Activated T-cell treated with anti-CD3 and anti-CD28 coated beads, Interleukin-2, amount 50 U/mL, for 72 hours (primary cell): ENCODE measurements around the gene PSMD2. TPM values are rescaled to one million over a fixed set of nuclear protein-coding genes. Genes with fewer than 3 reads are reported as not detected.

Source experiments
- ATAC-seq, 2 donors: fragments of 150-1000 bp; cut with Tn5 transposase; replicated peaks in 1 of 2; 2 replicates each; pipeline ENCODE4 v1.10.0; 2021; ENCODE audit warnings: moderate library complexity in 2 of 2, mild to moderate bottlenecking in 1 of 2
- DNase-seq, 2 donors: peaks; one replicate each; pipeline ENCODE4 v3.0.0; 2021 to 2022; ENCODE audit warnings: mixed read lengths in 1 of 2
- H3K27ac Mint-ChIP-seq: one replicate; pipeline ENCODE4 v1.8.0; 2022; ENCODE audit warnings: mild to moderate bottlenecking, moderate library complexity, mixed read lengths
- H3K27me3 Mint-ChIP-seq: one replicate; pipeline ENCODE4 v1.8.0; 2022; ENCODE audit warnings: low read depth, mixed read lengths
- H3K36me3 Mint-ChIP-seq, 2 donors: one replicate each; pipeline ENCODE4 v1.8.0; 2022; ENCODE audit warnings: mixed read lengths in 2 of 2, mild to moderate bottlenecking in 1 of 2; ENCODE audit not compliant: insufficient read depth in 2 of 2
- H3K4me1 Mint-ChIP-seq: one replicate; pipeline ENCODE4 v1.8.0; 2022; ENCODE audit warnings: low read depth, mixed read lengths
- H3K4me3 Mint-ChIP-seq, 2 donors: one replicate each; pipeline ENCODE4 v1.8.0; 2022; ENCODE audit warnings: mild to moderate bottlenecking in 2 of 2, mixed read lengths in 2 of 2, moderate library complexity in 2 of 2
- H3K9me3 Mint-ChIP-seq, 2 donors: one replicate each; pipeline ENCODE4 v1.8.0; 2022; ENCODE audit warnings: mixed read lengths in 2 of 2
- total RNA-seq, 2 donors: library from RNA; stranded (reverse); gene quantifications; one replicate each; pipeline ENCODE4 v1.2.3, GENCODE V29; 2022

Gene PSMD2
- 100 to 1,000 TPM; 169 to 184 TPM for total RNA-seq

GRCh38 chr3:184298759-184299487, at the start of gene PSMD2:
Gene PSMD2 (plus strand): TSS chr3:184299241. CDS start chr3:184299267, 26 bp downstream.
- H3K27me3 Mint-ChIP-seq = no peaks in the 10 kb centered on the region
- no peaks in the 10 kb centered on the region for H3K9me3 Mint-ChIP-seq
- DNase-seq = peak; percentile 98 to 99

GRCh38 chr3:184249412-184250166, 49.5 kb upstream of the PSMD2 start, which contains the start of gene EEF1AKMT4:
Gene EEF1AKMT4 (plus strand): TSS chr3:184249672. CDS start chr3:184249695, 23 bp downstream.
- Mint-ChIP-seq H3K4me1 (peaks cover 37% of the 10 kb centered on the region), H3K27ac (peak within 1 kb of the TSS; percentile 100), H3K9me3 (no peaks in the 10 kb centered on the region), H3K4me3 (peak within 1 kb of the TSS; percentile 91 to 99), H3K36me3 (peaks cover 0 to 3% of the 10 kb centered on the region in 2 donors), H3K27me3 (no peaks in the 10 kb centered on the region)
- DNase-seq (peak; percentile 96 to 98), ATAC-seq (peak; percentile 91 to 93)

More at GRCh38 chr3:184298759-184299487, at the start of gene PSMD2:
- H3K36me3 Mint-ChIP-seq = peaks cover 9 to 10% of the 10 kb centered on the region in 2 donors
- H3K4me1 Mint-ChIP-seq = peaks cover 32% of the 10 kb centered on the region
- peak within 1 kb of the TSS; percentile 86 to 93 for H3K4me3 Mint-ChIP-seq
- ATAC-seq = peak; percentile 95
- H3K27ac Mint-ChIP-seq = peak within 1 kb of the TSS; percentile 94

GRCh38 chr3:184250167-184250828, 48.7 kb upstream of the PSMD2 start:
- Mint-ChIP-seq H3K4me3 (peak overlapping the region; percentile 91 to 99), H3K4me1 (peaks cover 42% of the 10 kb centered on the region), H3K9me3 (no peaks in the 10 kb centered on the region), H3K27me3 (no peaks in the 10 kb centered on the region), H3K36me3 (no peaks in the 10 kb centered on the region), H3K27ac (no peak overlapping the region)
- ATAC-seq = peak; percentile 63 to 67
- DNase-seq = peak; percentile 92 to 93

GRCh38 chr3:184255291-184256039, 43.6 kb upstream of the PSMD2 start:
- Mint-ChIP-seq H3K27me3 (peaks cover 12% of the 10 kb centered on the region), H3K4me3 (no peak overlapping the region), H3K36me3 (peaks cover 2% of the 10 kb centered on the region in 2 donors), H3K9me3 (no peaks in the 10 kb centered on the region), H3K4me1 (peaks cover 19% of the 10 kb centered on the region), H3K27ac (no peak overlapping the region)
- ATAC-seq = peak; percentile 53 to 66
- DNase-seq = peak; percentile 19 to 27

- H3K27ac Mint-ChIP-seq = no peak overlapping the region
- peaks cover 2 to 6% of the 10 kb centered on the region in 2 donors for H3K36me3 Mint-ChIP-seq
- DNase-seq (no peak), ATAC-seq (no peak)
- H3K27me3 Mint-ChIP-seq = peaks cover 15% of the 10 kb centered on the region
- H3K9me3 Mint-ChIP-seq = no peaks in the 10 kb centered on the region
- no peak overlapping the region for H3K4me3 Mint-ChIP-seq
- H3K4me1 Mint-ChIP-seq = peaks cover 27% of the 10 kb centered on the region
Observed at GRCh38 chr3:184257083-184257915, 41.7 kb upstream of the PSMD2 start.

- no peak for DNase-seq
- H3K9me3 Mint-ChIP-seq = no peaks in the 10 kb centered on the region
- peaks cover 2 to 6% of the 10 kb centered on the region in 2 donors for H3K36me3 Mint-ChIP-seq
- ATAC-seq = no peak
- H3K4me1 Mint-ChIP-seq = peaks cover 33% of the 10 kb centered on the region
- H3K27me3 Mint-ChIP-seq = peaks cover 25% of the 10 kb centered on the region
- H3K27ac Mint-ChIP-seq = no peak overlapping the region
- H3K4me3 Mint-ChIP-seq = peak overlapping the region in 1 of 2 donors; percentile 71
Observed at GRCh38 chr3:184258926-184259325, 40.1 kb upstream of the PSMD2 start.

GRCh38 chr3:184259396-184259877, 39.6 kb upstream of the PSMD2 start:
- no peaks in the 10 kb centered on the region for H3K9me3 Mint-ChIP-seq
- peaks cover 33% of the 10 kb centered on the region for H3K4me1 Mint-ChIP-seq
- H3K36me3 Mint-ChIP-seq = peaks cover 2 to 6% of the 10 kb centered on the region in 2 donors
- DNase-seq (no peak), ATAC-seq (no peak)
- H3K27me3 Mint-ChIP-seq = peaks cover 27% of the 10 kb centered on the region
- H3K4me3 Mint-ChIP-seq = peak overlapping the region; percentile 71 to 79
- H3K27ac Mint-ChIP-seq = no peak overlapping the region

- Mint-ChIP-seq H3K4me1 (peaks cover 31% of the 10 kb centered on the region), H3K27ac (no peak overlapping the region), H3K36me3 (peaks cover 2 to 6% of the 10 kb centered on the region in 2 donors), H3K27me3 (peaks cover 34% of the 10 kb centered on the region), H3K4me3 (peak overlapping the region; percentile 80 to 90), H3K9me3 (no peaks in the 10 kb centered on the region)
- DNase-seq (peak; percentile 43 to 64), ATAC-seq (peak; percentile 29 to 43)
Observed at GRCh38 chr3:184259878-184260723, 38.9 kb upstream of the PSMD2 start.

- Mint-ChIP-seq H3K4me1 (peaks cover 24% of the 10 kb centered on the region), H3K4me3 (peak overlapping the region; percentile 80 to 90), H3K27me3 (peaks cover 37% of the 10 kb centered on the region), H3K9me3 (no peaks in the 10 kb centered on the region), H3K36me3 (peaks cover 2 to 6% of the 10 kb centered on the region in 2 donors), H3K27ac (no peak overlapping the region)
- DNase-seq (no peak), ATAC-seq (peak; percentile 2)
Observed at GRCh38 chr3:184260724-184261269, 38.2 kb upstream of the PSMD2 start.

- Mint-ChIP-seq H3K27me3 (peaks cover 37% of the 10 kb centered on the region), H3K36me3 (peaks cover 2 to 6% of the 10 kb centered on the region in 2 donors), H3K9me3 (no peaks in the 10 kb centered on the region), H3K4me3 (peak within 1 kb of the TSS; percentile 80 to 90), H3K4me1 (peaks cover 21% of the 10 kb centered on the region), H3K27ac (no peak within 1 kb of the TSS)
- DNase-seq = peak; percentile 69 to 70
- ATAC-seq = peak; percentile 72 to 78
Observed at GRCh38 chr3:184261270-184261853, 37.7 kb upstream of the PSMD2 start, which contains the start of gene CAMK2N2. Gene CAMK2N2 (minus strand): TSS chr3:184261553. CDS start chr3:184261285, 268 bp downstream.
